Prostate gland (tissue), 2 donors: ENCODE results near the gene MAMDC2.

Experiments used
- POLR2A ChIP-seq: fragments of 450-650 bp; IDR thresholded peaks from one replicate; pipeline ENCODE4 v1.6.1; 2016; ENCODE audit warnings: antibody characterized with exemption, mild to moderate bottlenecking
- TF ChIP-seq, protein P1 (sequence below), 4 experiments: fragments of 200-600 bp in 2 of 4; fragments of 450-650 bp in 2 of 4; sonication (generic) in 2 of 4; IDR thresholded peaks; 1 replicate in 3 of 4; 2 replicates in 1 of 4; pipeline ENCODE4 v1.5.1; 2016 to 2019; ENCODE audit warnings: antibody characterized with exemption in 4 of 4, mild to moderate bottlenecking in 2 of 4, moderate library complexity in 2 of 4

DNA sequence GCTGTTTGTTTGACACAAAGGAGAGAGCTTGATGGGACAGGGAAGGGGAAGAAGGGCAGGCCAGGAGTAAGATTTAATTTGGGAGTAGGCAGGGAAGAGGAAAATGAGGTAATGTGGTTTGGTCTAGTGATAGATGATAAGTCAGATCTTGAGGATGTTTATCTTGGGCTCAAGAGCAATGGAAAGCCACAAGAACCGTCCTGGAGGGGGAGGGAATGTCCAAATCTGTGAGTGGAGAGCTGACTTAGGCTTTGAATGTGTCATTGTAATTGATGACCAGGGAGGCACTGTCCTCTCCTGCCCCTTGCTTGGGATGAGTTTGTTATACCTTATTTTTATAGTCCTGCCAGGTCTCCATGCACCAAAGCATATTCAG lies 37.5 kb downstream of the MAMDC2 start:
- TF ChIP-seq, protein P1, sequence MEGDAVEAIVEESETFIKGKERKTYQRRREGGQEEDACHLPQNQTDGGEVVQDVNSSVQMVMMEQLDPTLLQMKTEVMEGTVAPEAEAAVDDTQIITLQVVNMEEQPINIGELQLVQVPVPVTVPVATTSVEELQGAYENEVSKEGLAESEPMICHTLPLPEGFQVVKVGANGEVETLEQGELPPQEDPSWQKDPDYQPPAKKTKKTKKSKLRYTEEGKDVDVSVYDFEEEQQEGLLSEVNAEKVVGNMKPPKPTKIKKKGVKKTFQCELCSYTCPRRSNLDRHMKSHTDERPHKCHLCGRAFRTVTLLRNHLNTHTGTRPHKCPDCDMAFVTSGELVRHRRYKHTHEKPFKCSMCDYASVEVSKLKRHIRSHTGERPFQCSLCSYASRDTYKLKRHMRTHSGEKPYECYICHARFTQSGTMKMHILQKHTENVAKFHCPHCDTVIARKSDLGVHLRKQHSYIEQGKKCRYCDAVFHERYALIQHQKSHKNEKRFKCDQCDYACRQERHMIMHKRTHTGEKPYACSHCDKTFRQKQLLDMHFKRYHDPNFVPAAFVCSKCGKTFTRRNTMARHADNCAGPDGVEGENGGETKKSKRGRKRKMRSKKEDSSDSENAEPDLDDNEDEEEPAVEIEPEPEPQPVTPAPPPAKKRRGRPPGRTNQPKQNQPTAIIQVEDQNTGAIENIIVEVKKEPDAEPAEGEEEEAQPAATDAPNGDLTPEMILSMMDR (IDR thresholded peaks at IDR 0.05) = no peak
- TF ChIP-seq POLR2A = no peak
